Measurements from ENCODE around the gene CNPY1. TPM values are rescaled to one million over a fixed set of nuclear protein-coding genes. Genes with fewer than 3 reads are reported as not detected.
"Not testable (repeated sequence)": the region's sequence is repeated elsewhere in the genome, so short reads cannot be mapped to it uniquely, and the experiment has no call there.

The CNPY1 gene
- not detected in 2 replicates for total RNA-seq

DNA sequence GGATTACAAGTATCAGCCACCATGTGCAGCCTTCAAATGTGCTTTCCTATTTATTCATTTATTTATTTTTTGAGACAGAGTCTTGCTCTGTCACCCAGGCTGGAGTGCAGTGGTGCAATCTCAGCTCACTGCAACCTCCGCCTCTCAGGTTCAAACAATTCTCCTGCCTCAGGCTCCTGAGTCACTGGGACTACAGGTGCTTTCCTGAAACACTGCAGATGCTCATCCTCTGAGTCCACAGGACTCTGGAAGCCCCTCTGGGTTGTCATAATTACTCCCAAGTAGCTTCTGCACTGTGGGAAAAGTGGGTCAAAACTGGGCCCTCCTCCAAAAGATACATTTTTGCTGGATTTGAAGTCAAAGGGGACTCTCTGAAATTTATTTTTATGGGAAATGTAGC, at the start of gene CNPY1:
Gene CNPY1 (minus strand): TSS at position 111 of the 400 bp plus-strand sequence. CDS start 630 bp downstream, outside the sequence.
- not testable (repeated sequence) for DNase-seq (ENCODE audit: low read depth, low spot score)

DNA sequence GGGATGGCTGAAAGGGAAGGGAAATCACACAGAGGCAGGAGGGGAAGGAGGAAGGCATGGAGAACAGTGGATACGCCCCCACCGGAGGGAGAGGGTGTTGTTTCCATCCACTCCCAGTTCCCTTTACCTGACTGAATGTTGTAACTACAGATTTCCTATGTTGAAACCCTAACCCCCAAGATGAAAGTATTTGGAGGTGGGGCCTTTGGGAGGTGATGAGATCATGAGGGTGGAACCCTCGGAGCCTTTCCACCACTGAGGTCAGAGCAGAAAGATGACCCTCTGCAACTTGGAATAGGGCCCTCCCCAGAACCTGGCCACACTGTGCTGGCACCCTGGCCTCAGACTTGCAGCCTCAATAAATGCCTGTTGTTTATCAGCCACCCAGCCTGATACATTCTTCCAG, 48.6 kb upstream of the CNPY1 start:
- no peak for DNase-seq (ENCODE audit: low read depth, low spot score)

DNA sequence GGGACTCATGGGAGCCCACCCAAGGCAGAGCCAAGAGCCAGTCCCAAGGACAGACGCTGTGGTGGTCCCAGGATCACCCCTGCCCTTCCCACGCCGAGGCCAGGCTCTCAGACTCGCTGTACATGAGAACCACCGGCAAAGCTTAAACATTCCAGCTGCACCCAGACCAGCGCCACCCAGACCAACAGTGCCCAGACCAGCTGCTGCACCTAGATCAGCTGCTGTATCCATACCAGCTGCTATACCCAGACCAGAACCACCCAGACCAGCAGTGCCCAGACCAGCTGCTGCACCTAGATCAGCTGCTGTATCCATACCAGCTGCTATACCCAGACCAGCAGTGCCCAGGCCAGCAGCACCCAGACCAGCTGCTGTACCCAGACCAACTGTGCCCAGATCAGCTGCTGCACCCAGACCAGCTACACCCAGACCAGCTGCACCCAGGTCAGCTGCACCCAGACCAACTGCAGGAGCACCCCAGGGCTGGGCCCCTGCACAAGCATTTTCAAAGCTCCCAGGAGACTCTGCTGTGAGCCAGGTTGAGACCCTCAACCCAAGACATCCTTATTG, 47.9 kb upstream of the CNPY1 start:
- no peak for DNase-seq (ENCODE audit: low read depth, low spot score)

DNA sequence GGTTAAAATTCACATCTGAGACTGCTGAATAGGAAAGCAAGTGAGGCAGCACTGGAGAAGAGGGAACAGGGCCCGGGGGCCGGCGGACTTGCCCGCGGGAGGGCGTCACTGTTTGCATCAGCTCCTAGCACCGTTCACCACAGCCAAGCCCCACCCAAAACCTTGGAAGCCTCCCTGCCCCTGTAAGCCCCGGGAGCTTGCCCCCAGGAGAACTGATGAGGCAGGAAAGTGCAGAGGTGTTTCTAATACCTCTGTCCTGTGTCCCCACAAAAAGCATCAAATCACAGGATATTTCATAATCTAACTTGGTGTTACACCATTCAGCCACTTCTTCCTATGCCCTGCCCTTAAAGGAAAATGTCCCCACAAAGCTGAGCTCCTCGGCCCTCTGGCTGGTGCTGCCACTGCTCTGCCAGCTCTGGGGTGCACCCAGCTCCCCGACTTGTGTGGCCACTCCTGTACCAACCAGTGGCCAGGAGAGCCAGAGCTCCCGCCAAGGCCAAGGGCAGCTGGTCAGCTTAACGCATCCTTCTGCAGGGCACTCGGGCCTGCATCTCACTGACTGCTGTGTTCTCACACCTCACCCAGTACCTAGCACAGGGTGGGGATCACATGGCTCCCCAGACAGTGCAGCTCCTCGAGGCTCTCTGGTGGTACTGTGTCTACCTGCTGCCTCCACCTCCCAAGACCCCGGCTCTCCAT, 47.3 kb upstream of the CNPY1 start:
- DNase-seq (ENCODE audit: low read depth, low spot score): no peak

DNA sequence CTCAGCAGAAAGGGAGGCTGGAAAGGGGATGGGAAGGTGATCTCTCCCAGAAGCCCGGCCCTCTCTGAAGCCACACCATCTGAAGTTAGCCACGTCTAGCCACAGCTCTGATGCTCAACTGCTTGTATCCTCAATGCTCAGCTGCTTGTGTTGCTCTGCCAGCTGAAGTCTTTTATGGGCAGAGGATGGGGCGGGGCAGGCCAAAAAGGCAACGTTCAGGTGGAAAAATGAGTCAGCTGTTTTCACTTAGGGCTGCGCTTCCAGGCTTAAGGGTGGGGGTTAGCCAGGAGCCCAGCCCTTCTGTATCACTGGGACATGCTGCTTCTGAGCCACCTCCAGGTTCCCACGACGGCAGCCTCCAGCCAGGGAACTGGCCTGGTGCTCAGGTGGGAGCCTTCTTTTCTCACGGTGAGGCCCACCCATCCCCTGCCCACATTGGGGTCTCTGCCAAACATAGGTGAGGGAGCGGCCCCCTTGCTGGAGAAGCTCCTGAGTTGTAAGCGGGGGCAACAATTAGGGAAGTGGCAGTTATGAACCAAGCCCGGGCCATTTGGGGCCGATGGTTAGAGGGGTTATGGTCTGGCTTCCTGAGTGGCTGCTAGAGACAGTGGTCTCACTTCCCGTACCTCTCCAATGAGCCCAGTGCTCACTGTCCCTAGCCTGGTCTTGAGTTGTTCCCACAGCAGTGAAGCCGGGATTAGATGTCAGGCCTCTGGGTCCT, 44.9 kb upstream of the CNPY1 start:
- no peak for DNase-seq (ENCODE audit: low read depth, low spot score)

DNA sequence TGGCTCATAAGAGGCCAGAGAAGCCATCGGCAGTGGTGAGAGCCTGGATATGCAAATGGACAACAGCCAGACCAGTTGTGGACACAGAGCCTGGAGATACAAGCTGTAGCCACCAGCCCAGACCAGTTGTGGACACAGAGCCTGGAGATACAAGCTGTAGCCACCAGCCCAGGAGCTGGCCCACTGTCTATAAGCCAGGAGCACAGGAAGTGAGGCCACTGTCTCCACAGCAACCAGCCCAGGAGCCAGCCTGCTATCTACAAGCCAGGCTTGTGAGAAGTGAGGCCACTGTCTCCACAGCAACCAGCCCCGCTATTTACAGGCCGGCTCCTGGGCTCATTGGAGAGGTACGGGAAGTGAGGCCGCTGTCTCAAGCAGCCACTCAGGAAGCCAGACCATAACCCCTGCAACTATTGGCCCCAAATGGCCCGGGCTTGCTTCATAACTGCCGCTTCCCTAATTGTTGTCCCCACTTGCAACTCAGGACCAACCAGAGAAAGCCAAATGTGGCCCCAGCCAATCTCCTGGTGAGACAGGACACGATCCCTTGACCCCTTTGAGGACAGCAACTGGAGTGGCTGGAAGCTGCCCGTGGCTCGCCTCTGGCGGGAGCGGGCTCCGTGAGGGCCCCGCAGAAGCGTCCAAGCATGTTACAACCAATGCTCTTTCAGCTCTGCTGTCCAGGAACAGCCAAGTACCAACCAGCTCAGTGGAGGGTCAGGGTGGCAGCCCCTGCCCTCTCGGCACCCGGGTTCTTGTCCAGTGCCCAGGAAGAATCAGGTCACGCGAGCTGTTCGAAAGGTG, 44.1 kb upstream of the CNPY1 start:
- no peak for DNase-seq (ENCODE audit: low read depth, low spot score)

DNA sequence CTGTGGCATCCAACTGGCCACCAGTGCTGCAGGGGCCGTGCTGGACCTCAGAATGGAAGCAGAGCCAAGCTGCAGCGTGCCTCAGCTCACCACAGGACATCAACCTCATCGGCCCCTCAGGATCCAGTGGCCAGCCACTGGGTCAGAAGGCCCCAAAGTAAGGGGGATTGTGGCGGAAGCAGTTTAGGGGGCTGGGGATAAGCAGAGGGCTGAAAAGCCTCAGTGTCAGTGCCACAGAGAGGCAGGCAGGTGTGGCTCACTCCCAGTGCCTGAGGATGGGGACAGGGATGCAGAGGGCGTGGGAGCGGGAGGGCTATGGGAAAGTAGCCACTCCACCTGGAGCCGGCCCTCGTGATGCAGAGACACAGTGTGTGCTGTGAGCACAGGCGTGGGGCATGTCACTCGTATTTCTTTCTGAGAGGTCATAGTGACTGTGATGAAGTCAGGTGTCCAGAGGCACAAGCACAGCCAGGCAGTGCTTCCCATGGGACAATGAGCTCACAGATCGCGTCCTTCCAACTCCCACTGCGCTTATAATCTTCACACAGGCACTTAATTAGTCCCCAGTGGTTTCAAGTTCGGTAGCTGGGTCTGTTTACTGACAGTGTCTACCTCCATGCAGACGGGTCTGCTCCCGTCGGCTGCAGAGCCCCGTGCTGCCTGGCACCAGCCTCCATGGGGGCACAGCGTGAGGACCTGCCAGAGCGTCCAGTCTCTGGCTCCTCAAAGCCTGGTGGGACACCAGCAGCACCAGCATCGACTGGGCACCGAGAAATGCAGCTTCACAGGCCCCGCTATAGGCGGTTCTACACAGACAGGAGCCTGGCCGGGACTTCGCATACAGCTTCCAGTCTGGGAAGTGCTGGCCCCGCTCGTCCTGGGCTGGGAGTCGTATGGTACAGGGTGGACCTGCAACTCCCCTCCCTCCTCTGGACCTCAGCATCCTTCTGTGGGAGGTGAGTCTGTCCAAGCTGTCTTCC, 42.9 kb upstream of the CNPY1 start:
- no peak for DNase-seq (ENCODE audit: low read depth, low spot score)

DNA sequence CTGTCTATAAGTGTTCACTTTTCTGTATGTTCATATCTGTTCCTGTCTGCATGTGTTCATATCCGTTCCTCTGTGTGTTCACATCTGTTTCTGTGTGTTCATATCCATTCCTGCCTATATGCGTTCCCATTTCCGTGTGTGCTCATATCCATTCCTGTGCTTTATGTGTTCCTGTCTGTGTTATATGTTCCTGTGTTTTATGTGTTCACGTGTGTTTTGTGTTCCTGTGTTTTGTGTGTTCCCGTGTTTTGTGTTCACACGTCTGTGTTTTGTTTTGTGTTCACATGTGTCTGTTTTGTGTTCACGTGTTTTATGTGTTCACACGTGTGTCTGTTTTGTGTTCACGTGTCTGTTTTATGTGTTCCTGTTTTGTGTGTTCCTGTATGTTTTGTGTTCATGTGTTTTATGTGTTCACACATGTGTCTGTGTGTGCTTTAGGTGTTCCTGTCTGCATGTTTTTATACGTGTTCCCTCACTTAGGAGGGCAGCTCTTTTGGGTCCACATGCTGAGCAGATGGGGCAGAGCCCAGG, 42.2 kb upstream of the CNPY1 start:
- no peak for DNase-seq (ENCODE audit: low read depth, low spot score)

DNA sequence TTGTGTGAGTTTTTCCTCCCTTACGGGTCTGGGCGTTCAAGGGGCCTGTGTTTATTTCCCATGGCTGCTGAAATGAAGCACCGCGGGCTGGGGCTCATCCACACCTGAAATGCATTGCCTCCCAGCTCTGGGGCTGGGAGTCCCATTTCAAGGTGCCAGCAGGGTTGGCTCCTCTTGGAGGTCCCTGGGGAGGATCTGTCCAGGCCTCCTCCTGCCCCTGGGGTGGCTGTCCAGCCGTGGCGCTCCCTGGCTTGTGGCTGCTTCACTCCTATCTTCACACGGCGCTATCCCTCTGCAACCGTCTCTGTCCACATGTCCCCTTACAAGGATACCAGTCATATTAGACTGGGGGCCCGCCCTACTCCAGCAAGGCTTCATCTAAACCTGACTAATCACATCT, 41.1 kb upstream of the CNPY1 start:
- no peak for DNase-seq (ENCODE audit: low read depth, low spot score)

DNA sequence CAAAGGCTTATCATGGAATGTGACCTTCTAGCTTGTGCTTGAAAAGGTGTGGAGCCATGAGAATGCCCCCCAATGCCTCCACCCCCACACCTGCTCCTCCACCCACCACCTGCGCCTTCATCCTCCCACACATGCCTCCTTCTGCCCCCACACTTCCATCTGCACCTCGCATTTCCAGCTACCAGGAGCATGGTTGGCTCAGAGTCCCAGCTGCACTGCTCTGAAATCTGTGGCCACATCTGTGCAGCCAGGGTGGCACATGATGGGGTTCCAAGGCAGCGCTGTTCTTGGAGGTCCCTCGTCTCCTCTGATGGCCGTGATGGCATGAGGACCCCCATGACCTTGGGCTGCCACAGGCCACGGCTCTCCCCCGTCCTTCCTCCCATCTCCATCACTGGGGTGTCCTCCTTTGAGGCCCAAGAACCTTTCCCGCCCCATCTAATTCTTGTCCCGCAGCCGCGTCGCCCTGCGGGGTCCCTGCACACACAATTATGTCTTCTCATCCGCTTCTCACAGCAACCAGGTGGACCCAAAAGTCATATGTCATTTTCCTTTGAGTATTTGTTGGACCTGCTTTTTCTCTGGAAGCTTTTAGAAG, 40.6 kb upstream of the CNPY1 start:
- no peak for DNase-seq (ENCODE audit: low read depth, low spot score)

DNA sequence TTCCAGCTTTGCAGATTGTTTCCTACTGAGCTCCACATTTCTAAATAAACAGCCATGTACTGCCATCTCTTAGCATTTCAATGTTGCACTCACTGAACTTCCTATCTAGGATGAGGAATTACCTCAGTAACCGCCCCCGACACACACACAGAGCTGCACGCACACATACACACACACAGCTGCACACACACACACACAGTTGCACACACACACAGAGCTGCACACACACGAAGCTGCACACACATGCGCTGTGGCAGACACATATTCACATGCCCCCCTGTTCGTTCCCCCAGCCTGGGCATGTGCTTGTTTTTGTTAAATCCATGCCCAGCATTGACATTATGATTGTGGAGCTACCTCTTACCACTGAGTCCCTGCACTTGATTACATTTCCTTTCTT, 39.6 kb upstream of the CNPY1 start:
- DNase-seq (ENCODE audit: low read depth, low spot score): no peak

DNA sequence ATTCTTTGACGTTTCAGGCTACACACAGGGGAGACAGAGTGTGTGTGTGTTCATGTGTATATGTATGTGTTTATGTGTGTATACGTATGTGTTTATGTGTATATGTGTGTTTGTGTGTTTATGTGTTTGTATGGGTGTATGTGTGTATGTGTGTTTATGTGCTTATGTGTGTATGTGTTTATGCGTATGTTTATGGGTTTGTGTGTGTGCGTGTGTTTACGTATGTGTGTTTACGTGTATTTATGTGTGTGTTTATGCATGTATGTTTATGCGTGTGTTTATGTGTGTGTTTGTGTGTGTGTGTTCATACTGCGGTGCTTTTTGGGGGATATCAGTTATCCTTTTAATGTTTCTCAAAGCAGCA, 39.2 kb upstream of the CNPY1 start:
- DNase-seq (ENCODE audit: low read depth, low spot score): no peak

DNA sequence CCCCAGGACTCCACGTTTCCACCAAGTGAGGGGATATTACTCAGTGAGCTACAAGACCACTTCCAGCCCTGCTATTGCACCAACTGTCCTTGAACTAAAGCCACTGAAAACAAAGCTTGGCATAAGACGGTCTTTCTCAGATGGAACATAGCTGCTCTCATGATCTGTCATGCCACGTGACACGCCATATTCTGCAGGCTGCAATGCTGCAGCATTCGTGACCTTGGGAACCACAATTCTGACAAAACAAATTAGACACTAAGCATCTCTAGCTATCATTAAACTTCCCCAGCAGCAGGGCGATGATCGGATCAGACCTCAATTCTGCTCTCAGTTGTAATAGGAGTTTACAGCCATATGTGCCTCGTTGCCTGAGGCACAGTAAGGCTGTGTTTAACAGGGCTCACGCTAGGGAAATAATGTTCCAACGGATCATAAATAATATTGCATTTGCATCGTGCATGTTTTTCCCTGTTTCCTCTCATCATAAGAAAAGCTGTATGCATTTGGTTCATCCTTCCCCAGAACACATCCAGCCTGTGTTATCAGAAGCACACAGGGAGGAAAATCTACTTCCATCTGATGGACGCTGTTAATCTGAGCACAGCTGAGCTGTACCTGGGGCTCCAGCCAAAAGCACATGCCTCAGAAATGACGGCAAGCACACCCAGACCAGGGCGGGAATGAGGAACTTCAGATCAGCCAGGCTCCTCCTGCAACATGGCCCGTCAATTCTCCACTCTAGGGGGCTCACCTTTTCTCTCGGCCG, 38.6 kb upstream of the CNPY1 start:
- DNase-seq (ENCODE audit: low read depth, low spot score): no peak

DNA sequence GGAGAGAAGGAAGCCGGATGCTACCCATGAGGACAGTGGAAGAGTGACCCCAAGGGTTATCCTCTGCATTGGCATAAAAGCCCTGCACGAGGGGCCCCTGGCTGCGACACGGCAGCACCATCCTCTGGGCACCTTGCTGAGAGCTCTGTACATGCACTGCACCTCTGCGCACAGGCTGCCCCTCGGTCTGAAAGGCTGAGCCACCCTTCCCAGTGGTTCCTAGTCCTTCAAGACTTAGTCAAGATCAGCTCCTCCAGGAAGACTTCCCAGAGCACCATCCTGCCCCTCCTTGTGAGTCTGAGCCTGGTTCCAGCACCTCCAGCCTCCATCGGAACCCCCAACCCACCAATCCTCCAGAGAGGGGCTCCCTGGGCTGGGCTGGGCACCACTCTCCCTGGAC, 37.9 kb upstream of the CNPY1 start:
- DNase-seq (ENCODE audit: low read depth, low spot score): no peak

DNA sequence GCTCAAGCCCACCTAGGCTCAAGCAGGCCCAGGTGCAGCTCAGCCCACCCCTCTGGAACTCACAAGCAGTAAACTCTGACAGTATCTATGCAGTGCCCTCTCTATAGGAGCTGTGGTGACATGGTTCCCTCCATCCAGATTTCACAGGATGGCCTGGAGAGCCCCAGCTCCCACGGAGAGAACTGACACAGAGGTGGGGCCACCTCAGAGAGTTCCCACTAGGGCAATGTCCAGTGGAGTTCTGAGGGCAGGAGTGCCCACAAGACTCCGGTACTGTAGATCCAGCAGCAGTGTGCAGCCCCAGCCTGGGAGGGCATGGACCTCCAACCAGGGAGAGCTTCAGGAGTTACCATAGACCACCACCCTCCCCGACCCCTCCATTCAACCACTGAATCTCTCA, 37.3 kb upstream of the CNPY1 start:
- DNase-seq (ENCODE audit: low read depth, low spot score): no peak

DNA sequence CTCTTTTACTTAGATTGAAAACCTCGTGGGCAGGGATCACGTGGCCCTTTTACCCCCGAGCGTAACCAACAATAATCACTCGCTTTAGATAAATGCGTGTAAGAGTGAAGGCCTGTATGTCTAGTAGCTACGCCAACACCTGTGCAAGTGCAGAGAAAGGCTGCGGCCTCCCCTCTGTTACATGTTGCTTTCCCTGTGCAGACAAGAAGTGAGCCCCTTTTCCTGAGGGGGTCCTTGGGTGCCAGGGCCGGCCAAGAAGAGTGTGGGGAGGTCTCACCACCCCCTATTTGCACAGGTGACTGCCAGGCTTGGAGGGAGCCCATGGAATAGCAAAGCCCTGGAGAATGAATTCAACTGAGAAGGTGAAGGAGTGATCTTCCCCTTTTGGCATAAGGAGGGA, 35.6 kb upstream of the CNPY1 start:
- DNase-seq (ENCODE audit: low read depth, low spot score): no peak

DNA sequence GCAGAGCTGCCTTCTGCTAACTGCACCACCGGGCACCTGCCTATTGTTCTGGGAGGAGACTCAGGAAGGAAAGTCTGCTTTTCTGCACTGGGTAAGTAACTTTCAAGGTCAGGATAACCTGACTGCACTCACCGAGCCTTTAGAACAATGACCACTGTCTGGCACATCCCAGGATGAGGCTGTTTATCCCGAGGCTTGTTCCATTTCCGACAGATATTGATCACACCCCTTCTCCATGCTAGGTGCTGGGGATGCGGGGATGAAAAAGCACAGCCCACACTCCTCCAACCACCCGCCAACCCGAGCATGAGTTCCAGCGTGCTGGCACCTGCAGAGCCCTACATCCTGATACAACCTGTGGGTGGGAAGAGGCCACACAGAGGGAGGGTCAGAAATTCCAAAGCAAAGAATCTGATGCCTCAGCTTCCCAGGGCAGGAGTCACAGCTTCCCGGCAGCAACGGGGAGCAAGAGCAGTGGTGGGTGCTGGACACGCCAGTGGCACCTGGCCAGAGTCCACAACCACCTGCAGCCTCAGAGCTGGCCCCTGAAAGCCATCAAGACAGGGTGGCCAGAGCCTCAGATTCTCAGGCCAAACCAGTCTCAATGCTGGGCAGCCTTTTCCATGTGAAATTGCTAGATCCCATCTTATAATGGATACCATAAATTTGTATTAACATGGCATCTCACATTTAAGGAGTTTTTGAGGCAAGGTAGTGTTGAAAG, 34.9 kb upstream of the CNPY1 start:
- DNase-seq (ENCODE audit: low read depth, low spot score): no peak

DNA sequence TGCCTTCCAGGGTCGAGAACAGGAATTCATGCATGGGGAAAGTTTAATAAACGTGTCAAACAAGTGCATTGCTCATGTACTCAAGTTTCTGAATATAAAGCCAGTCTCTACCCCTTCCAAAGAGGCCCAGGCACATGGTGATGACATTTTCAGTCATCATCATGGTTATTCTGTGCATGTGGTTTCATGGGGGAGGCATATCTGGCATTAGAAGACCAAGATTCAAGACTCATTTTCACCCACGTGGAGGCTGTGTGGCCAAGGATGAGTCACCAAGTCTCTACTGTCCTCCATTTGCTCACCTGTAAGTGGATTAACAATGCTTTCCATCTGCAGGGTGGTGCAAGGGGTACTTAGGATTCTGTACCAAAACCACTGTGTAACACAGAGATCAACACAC, 34.0 kb upstream of the CNPY1 start:
- DNase-seq (ENCODE audit: low read depth, low spot score): no peak

DNA sequence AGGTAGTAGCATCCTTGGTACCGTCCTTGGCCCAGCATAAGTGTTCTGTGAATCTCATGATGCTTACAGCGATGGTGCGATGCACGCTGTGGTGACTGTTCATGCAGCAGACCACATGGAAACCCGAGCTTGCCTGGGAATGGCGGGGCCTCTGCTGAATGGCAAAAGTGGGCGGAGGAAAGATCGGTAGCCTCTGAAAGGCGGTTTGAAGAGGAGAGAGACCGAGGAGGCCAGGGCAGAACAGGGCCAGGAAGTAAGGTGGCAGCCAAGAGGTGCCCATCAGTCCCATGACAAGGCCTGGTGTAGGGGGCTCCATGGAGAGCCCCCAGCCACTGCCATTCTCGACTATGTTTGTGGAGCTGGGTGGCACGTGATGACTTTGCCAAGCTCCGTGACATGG, 33.2 kb upstream of the CNPY1 start:
- no peak for DNase-seq (ENCODE audit: low read depth, low spot score)
